A673 (cell line): ENCODE measurements around the gene IRF6. TPM values are rescaled to one million over a fixed set of nuclear protein-coding genes. Genes with fewer than 3 reads are reported as not detected.
A peak's percentile ranks its signal among the peaks of the same experiment; 100 is the strongest.

Source experiments
- BruUV-seq: library from RNA; stranded (reverse); fragments of 400-500 nt; replicated peaks from 2 replicates; lab custom pipeline; 2021; lab: Mats Ljungman, UMichigan
- CTCF ChIA-PET: fragments of 300-600 bp; sonication (Branson Sonifier 250); formaldehyde crosslinking; loops from one replicate; lab custom pipeline; 2022; ENCODE audit warnings: antibody characterized with exemption; lab: Charles Lee
- POLR2A ChIA-PET: fragments of 300-600 bp; sonication (Branson Sonifier 250); formaldehyde crosslinking; loops from one replicate; lab custom pipeline; 2022; ENCODE audit warnings: antibody characterized with exemption; ENCODE audit not compliant: low non-redundant PET; lab: Charles Lee
- DNase-seq: peaks from one replicate; pipeline ENCODE4 v3.0.0-alpha.2; 2015; ENCODE audit warnings: low spot score
- H3K27ac ChIP-seq: fragments of 200-600 bp; sonication (generic); 2 replicates; pipeline ENCODE4 v1.5.1; 2016; ENCODE audit warnings: mixed run types, low read depth, mild to moderate bottlenecking, mixed read lengths, antibody characterized with exemption, low read length; ENCODE audit not compliant: poor library complexity, severe bottlenecking
- H3K27me3 ChIP-seq: fragments of 200-600 bp; sonication (generic); replicated peaks from 2 replicates; pipeline ENCODE4 v1.6.1; 2017; ENCODE audit warnings: mixed run types, low read depth, mild to moderate bottlenecking, mixed read lengths, antibody characterized with exemption, low read length; ENCODE audit not compliant: insufficient read depth, poor library complexity
- H3K36me3 ChIP-seq: fragments of 200-600 bp; sonication (generic); 2 replicates; pipeline ENCODE4 v1.6.1; 2016; ENCODE audit warnings: mixed run types, mild to moderate bottlenecking, mixed read lengths, antibody characterized with exemption, low read length; ENCODE audit not compliant: insufficient read depth, poor library complexity, severe bottlenecking
- H3K4me1 ChIP-seq: fragments of 200-600 bp; sonication (generic); 2 replicates; pipeline ENCODE4 v1.6.1; 2017; ENCODE audit warnings: mixed run types, mild to moderate bottlenecking, mixed read lengths, antibody characterized with exemption, low read length; ENCODE audit not compliant: insufficient read depth, poor library complexity, severe bottlenecking
- H3K4me3 ChIP-seq: fragments of 200-600 bp; sonication (generic); 2 replicates; pipeline ENCODE4 v1.5.1; 2016; ENCODE audit warnings: low read depth, mixed run types, mild to moderate bottlenecking, mixed read lengths, low read length; ENCODE audit not compliant: poor library complexity, severe bottlenecking
- H3K9me3 ChIP-seq: fragments of 200-600 bp; sonication (generic); 2 replicates; pipeline ENCODE4 v1.6.1; 2016; ENCODE audit warnings: mixed run types, low read depth, mild to moderate bottlenecking, mixed read lengths, antibody characterized with exemption, low read length; ENCODE audit not compliant: poor library complexity, severe bottlenecking
- CTCF ChIP-seq: fragments of 300-800, 200-600 bp; sonication (generic); conservative IDR thresholded peaks from 2 replicates; pipeline ENCODE4 v1.5.1; 2017; ENCODE audit warnings: low read depth, mild to moderate bottlenecking, antibody characterized with exemption, low read length, moderate library complexity, mixed read lengths
- EZH2 ChIP-seq: fragments of 200-600 bp; sonication (generic); IDR thresholded peaks from 2 replicates; pipeline ENCODE4 v1.6.1; 2017; ENCODE audit warnings: borderline replicate concordance, low read depth, mild to moderate bottlenecking, mixed read lengths, antibody characterized with exemption, low read length; ENCODE audit not compliant: poor library complexity, severe bottlenecking
- intact Hi-C: fragments of 100-400 bp; cut with micrococcal nuclease; formaldehyde crosslinking; loops from one replicate; pipeline ENCODE4 v1.10.0; 2022; ENCODE audit not compliant: unreplicated experiment
- total RNA-seq: library from RNA; stranded (reverse); gene quantifications from 2 replicates; pipeline ENCODE4 v1.2.3, GENCODE V29; 2021

Gene IRF6
- total RNA-seq, 1 experiment from 2014 or later: 0.17 TPM

GRCh38 chr1:209774592-209774991, 31.4 kb downstream of the IRF6 start:
- Histone ChIP-seq H3K9me3 (no peaks in the 10 kb centered on the region), H3K27me3 (no peaks in the 10 kb centered on the region), H3K4me3 (no peak overlapping the region), H3K36me3 (no peaks in the 10 kb centered on the region), H3K27ac (no peak overlapping the region), H3K4me1 (peaks cover 13% of the 10 kb centered on the region)
- BruUV-seq: no TSS peak
- ChIA-PET CTCF (interaction anchor here (0.7 kb wide), 1 partner anchor 10 kb away, joined by 3 read pairs; the partner anchor contains the start of gene C1orf74), POLR2A (no interaction called here)
- DNase-seq: no peak
- intact Hi-C loops: no loop called here
- no peak for TF ChIP-seq EZH2
- no peak for TF ChIP-seq CTCF

- no TSS peak for BruUV-seq
- ChIA-PET CTCF (no interaction called here), POLR2A (no interaction called here)
These were observed 33.8 kb downstream of the IRF6 start for GRCh38 chr1:209772126-209772525.

GRCh38 chr1:209770636-209771415, 35.1 kb downstream of the IRF6 start:
- TF ChIP-seq CTCF (no peak), EZH2 (no peak)
- POLR2A ChIA-PET: no interaction called here
- Histone ChIP-seq H3K27ac (no peak overlapping the region), H3K4me3 (no peak overlapping the region), H3K27me3 (no peaks in the 10 kb centered on the region), H3K4me1 (peaks cover 41% of the 10 kb centered on the region), H3K36me3 (no peaks in the 10 kb centered on the region), H3K9me3 (no peaks in the 10 kb centered on the region)
- no peak for DNase-seq
- CTCF ChIA-PET: no interaction called here
- intact Hi-C loops: no loop called here
- BruUV-seq: no TSS peak

More at GRCh38 chr1:209772126-209772525, 33.8 kb downstream of the IRF6 start:
- peak; percentile 62 for DNase-seq
- Histone ChIP-seq H3K9me3 (no peaks in the 10 kb centered on the region), H3K36me3 (no peaks in the 10 kb centered on the region), H3K27ac (no peak overlapping the region), H3K4me3 (no peak overlapping the region), H3K4me1 (peaks cover 38% of the 10 kb centered on the region), H3K27me3 (no peaks in the 10 kb centered on the region)
- TF ChIP-seq EZH2 (no peak), CTCF (no peak)
- intact Hi-C loops: no loop called here
